Activated CD8-positive, alpha-beta memory T cell treated with anti-CD3 and anti-CD28 coated beads, Interleukin-2, amount 50 U/mL, for 24 hours (primary cell): ENCODE results near the gene ZNF548.

Experiments used
- DNase-seq: peaks from one replicate; pipeline ENCODE4 v3.0.0-alpha.2; 2020; ENCODE audit errors: extremely low read depth

The ZNF548 gene

DNA sequence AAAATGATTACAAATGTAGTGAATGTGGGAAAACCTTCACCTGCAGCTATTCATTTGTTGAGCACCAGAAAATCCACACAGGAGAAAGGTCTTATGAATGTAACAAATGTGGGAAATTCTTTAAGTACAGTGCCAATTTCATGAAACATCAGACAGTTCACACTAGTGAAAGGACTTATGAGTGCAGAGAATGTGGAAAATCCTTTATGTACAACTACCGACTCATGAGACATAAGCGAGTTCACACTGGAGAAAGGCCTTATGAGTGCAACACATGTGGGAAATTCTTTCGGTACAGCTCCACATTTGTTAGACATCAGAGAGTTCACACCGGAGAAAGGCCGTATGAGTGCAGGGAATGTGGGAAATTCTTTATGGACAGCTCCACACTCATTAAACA, 9.2 kb downstream of the ZNF548 start:
- DNase-seq, result no peak

DNA sequence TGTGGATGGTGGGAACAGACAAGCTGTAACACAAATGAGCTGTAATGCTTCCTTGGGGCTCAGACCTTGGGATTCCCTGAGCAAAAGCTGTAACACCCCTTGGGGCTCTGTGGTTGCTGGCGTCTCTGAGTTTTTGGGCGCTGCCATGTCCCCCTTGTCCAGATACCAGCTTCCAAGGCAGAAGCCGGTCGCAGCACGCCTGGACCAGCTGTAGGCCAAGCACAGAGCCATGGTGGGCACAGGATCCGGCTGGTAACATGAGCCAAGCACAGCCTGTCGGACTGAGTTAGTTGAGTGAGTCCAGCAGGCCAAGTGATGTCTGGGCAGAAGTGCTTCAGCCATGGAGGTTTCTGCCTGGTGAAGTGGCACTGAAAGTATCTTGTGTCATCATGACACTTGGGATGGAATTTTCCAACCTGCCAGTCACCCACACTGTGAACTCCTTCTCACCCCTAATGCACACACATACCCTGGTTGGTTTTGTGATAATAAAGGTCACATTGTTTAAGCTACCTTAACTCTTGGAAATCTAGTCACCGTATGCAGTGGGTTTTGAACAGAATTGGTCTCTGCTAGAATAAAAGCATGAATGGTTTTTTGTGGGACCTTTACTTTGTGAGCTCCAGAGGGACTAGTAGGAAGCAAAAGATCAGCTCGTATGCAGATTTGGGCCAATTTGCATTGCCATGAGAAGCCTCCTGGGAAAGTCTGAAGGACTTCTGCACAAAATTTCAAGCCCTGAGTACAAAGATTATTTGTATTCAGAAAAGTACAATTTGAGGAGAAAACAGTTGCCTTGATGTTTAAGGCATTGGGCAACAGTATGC, 14.3 kb downstream of the ZNF548 start:
- no peak for DNase-seq

DNA sequence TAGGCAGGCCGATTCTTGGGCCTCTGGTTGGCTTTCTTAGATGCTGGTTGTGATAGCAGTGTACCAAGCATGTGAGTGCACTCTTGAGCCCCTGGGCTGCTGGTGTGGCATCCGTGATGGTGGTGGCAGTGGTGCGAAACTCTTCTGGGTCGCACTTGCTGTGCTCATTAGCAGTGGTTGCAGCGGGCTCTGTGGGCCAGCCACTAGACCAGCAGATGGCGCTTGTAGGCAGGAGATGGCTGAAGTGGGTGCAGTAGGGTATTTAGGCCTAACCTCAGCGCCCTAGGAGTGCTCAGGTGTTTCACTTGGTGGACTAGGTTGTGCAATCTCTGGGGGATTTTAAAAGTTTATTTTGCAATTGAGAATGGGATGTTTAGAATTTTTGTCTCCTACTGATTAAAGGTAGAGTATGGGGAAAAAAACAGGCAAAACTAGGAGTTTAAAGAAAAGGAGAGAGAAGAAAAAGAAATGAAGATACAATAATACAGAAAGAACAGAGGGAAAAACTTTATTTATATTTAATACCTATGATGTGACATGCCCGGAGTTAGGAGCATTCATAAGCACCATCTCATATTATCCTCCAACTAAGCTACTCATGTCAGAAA, 17.0 kb downstream of the ZNF548 start:
- peak; percentile 39 for DNase-seq

DNA sequence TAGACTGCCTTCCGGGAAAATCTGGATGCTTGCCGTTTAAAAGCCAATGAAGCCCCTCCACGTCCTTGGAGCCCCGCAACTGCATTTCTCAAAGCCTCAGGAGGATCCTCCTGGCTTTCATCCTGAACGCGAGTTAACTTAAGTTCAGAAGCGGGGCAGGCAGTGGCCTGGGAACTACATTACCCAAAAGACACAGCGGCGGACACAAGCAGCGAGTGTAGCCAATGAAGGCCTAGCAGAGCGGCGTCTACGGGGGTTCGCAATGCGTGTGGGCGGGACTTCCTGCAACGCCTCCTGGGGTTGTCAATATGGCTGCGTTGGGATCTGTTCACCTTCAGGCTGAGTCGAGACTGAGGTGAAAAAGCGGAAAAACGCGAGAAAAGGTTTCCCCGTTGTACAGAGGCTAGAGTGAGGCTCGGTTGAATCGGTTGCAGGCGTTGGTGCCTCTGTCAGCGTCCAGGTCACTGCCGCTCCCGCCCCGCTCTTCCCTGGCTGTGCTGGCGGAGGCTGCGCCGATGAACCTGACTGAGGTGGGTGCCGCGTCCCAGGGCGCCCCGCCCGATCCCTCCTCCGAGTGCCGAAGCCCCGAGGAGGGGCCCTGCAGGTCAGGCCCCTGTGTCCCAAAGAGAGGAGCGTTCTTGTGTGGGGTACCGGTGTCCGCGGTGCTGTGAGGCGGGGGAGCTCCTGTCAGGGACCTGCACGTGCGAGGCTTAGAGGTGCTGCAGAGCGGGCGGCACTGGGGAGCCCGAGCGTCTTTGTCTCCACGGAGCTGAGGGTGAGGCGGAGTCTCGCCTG, 21.4 kb downstream of the ZNF548 start, which contains the start of gene ZNF17:
Gene ZNF17, plus strand, starts transcription at position 285 of the 795 bp plus-strand sequence. CDS start 2,455 bp downstream, outside the sequence.
- DNase-seq, result peak; percentile 85

DNA sequence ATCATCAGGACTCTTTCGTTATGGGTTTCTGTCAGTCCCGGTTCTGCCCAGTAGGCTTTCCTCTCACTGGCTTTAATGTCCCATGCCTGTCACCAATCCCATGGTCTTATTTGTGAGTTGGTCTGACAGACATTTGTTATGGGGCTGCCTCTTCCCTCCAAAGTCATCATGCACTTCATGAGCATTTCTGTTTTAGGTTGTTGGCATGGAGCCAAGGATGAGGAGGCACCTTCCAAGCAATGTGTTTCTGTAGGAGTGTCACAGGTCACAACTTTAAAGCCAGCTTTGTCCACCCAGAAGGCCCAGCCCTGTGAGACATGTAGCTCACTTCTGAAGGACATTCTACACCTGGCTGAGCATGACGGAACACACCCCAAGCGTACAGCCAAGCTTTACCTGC, 29.8 kb downstream of the ZNF548 start:
- DNase-seq, result no peak

DNA sequence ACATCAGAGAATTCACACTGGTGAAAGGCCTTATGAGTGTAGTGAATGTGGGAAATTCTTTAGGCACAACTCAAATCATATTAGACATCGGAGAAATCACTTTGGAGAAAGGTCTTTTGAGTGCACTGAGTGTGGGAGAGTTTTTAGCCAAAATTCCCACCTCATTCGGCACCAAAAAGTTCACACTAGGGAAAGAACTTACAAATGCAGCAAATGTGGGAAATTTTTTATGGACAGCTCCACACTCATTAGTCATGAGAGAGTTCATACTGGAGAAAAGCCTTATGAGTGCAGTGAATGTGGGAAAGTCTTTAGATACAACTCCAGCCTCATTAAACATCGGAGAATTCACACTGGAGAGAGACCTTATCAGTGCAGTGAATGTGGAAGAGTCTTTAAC, 31.4 kb downstream of the ZNF548 start:
- DNase-seq, result no peak

DNA sequence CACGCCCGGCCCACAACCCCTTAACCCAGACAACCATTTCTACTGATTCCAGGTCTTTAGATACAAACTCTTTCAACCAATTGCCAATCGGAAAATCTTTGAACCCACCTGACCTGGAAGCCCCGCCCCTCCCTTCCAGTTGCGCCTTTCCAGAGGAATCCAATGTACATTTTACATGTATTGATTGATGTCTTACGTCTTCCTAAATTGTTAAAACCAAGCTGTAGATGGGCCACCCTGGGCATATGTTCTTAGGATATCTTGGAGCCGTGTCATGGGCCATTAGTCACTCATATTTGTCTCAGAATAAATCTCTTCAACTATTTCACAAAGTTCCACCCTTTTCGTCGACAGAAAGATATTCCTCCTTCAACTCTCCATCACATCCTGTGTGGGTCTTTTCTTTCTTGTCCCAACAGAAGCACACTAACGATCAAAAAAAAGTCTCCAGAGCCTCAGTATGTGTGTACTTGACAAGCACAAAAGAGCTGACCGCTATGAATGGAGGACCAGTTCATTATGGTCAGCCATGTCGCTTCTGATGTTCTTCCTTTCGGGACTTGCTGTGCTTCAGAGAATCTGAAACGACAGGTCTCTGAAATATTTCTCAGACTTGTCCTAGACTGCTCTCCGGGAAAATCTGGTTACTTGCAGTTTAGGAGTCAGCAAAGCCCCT, 44.9 kb downstream of the ZNF548 start:
- DNase-seq, result no peak

DNA sequence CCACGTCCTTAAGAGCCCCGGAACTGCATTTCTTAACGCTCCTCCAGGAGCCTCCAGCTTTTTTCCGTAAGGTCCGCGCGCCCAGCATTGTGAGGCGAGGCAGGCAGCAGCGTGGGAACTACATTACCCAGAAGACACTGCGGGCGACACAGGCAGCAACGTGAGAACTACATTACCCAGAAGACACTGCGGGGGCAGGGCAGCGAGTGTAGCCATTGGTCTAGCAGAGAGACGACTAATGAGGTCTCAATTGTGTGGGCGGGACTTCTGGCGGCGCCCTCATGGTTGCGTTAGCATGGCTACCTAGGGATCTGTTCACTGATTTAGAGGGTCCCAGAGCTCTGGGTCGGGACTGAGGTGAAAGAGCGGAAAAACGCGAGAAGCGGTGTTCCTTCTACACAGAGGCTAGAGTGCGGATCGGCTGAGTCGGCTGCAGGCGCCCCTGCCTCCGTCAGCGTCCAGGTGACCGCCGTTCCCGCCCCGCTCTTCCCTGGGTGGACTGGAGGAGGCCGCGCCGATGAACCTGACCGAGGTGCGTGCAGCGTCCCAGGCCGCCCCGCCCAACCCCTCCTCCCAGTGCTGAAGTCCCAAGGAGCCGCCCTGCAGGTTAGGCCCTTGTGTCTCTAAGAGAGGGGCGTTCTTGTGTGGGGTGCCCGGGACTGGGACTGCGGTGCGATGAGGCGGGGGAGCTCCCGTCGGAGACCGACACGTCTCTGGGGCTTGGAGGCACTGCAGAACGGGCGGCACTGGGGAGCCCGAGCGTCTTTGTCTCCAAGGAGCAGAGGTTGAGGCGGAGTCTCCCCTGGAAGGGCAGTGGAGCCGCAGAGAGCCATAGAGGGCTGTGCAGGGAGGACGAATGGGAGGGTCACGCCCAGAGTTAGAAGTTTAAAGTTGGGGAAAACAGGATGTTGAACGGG, 45.7 kb downstream of the ZNF548 start, which contains the start of gene ZNF749:
Gene ZNF749, plus strand, starts transcription at position 264 of the 917 bp plus-strand sequence. Its CDS starts 254 bp downstream, at position 518.
- peak; percentile 96 for DNase-seq

DNA sequence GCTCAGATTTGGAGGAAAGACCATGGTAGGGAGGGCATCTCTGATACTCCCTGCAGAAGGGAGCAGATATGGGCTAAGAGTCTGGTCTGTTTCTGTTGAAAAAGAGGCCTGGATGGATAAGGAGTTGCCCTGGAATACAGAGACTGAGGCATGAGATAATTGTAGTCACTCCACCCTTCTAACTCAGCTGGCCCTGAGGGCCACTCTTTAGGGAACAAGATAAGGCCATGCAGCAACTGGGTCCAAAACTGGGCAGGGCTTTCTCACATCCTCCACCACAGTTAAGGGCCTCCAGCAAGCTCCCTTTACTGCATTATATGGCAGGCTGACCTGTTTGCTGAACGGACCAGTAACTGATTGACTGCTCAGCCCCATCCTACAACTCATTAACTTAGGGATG, 46.8 kb downstream of the ZNF548 start:
- DNase-seq, result no peak

DNA sequence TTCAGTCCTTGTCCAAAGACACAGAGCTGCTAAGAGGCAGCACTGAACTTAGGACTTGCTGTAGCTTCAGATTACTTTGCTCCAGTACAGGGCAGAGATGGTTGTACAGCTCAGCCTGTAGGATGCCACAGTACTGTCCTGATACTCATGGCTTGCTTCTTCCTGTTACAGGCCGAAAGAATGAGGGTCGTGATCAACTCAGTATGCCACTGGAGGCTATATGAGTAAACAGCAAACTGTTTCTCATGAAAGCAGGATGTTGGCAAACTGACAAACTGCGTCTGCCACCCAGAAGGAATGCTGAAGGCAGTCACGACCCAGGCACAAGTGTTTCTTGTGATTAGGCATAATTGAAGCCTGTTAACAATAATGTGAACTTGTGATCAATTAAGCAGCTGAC, 48.3 kb downstream of the ZNF548 start:
- no peak for DNase-seq

DNA sequence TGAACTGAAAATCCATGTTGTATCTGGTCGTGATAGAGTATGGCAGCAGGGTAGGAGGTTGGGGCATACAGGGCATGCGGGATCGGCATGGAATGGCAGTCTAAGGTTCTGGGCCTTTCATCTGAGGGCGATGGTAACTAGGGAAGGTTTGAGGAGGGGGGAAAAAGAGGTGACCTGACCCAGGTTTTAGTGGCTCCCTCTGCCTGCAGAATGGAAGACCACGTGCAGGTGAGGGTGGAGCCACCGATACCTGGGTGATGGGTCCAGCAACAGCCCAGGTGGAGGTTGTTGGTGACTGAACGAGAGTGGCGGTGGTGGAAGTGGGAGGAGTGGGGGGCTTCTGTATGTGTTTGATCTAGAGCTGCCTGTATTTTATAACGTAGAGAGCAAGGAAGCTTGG, 49.3 kb downstream of the ZNF548 start:
- no peak for DNase-seq

DNA sequence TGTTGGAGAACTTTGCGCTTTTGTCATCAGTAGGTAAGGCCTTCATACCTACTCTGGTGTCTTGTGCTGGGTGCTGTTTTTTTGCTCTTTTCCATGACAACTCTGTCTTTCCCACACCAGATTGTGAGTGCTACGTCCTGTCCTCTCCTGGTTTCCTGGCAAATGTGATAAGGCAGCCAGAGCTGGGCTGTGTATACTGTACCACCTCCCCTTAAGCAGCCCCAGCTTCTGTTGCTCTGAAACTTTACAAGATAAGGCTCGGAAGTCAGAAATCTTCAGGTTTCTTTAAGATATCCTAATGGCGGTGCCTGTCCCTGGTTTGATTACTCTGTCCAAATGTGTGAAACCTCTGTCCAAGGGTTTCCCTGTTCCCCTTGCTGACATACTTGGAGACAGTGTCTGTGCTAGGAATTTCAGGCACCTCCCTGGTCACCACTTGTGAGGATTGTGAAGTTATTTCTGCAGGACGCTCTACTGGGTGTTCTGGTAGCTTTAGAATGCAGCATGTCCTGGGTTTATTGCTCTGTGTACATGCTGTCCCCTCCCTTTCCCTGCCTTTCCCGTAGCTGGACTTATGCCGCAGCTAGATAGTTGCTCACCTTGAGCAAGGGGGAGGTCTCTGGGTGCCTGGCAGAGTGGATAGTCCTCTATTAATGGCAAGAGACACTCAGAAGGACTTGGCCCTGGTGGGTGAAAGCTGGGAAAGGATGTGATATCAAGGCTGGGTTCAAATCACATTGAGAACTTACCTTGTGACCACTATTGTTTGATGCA, 52.5 kb downstream of the ZNF548 start:
- no peak for DNase-seq

DNA sequence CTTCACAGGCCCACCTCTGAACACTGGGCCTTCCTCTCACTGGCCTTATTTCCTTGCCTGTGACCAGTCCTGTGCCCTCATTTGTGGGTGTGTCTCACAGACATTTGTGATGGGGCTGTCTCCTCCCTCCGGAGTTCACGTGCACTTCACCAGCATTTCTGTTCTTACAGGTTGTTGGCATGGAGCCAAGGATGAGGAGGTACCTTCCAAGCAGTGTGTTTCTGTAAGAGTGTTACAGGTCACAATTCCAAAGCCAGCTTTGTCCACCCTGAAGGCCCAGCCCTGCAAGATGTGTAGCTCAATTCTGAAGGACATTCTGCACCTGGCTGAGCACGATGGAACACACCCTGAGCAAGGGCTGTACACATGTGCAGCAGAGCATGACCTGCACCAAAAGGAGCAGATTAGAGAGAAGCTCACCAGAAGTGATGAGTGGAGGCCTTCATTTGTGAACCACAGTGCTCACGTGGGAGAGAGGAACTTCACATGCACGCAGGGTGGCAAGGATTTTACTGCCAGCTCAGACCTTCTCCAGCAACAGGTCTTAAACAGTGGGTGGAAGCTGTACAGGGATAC, 53.6 kb downstream of the ZNF548 start:
- DNase-seq, result no peak

DNA sequence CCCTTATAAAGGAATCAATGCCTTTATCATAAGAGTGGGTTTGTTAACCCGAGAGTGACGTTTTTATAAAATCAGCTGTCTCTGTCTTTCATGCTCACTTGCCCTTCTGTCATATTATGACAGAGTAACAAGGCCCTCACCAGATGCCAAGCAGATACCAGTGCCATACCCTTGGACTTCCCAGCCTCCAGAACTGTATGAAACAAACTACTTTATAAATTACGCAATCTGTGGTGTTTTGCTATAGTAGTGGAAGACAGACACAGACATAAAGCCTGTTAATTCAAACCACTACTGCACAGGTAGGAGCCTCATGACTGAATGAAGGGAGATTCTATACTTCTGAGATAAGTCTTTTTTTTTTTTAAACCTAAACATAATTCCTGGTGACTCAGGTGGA, 62.7 kb downstream of the ZNF548 start:
- no peak for DNase-seq
